AG04450 (cell line): ENCODE data around the gene CES2. TPM values are rescaled to one million over a fixed set of nuclear protein-coding genes. Genes with fewer than 3 reads are reported as not detected.
"Not testable (repeated sequence)": the region's sequence is repeated elsewhere in the genome, so short reads cannot be mapped to it uniquely, and the experiment has no call there.

Source experiments
- CTCF ChIA-PET: fragments of 300-600, 350-600 bp; formaldehyde crosslinking; extraction: SDS; loops from one replicate; lab custom pipeline; 2022; ENCODE audit warnings: antibody characterized with exemption, inconsistent platforms; lab: Charles Lee
- POLR2A ChIA-PET: fragments of 350-600 bp; formaldehyde crosslinking; extraction: SDS; loops from one replicate; lab custom pipeline; 2021; ENCODE audit warnings: antibody characterized with exemption, inconsistent platforms; lab: Yijun Ruan, JAX
- DNase-seq: peaks from one replicate; pipeline ENCODE4 v3.0.0-alpha.2; 2011; ENCODE audit warnings: low read depth, low spot score
- H3K27ac ChIP-seq: one replicate; pipeline ENCODE4 v1.5.1; 2012; ENCODE audit warnings: low read depth, low read length, control low read depth
- H3K27me3 ChIP-seq: one replicate; pipeline ENCODE4 v1.6.0; 2012; ENCODE audit warnings: low read length; ENCODE audit not compliant: control insufficient read depth, insufficient read depth
- H3K4me3 ChIP-seq: 2 replicates; pipeline ENCODE4 v1.5.1; 2011; ENCODE audit warnings: mild to moderate bottlenecking, low read depth, low read length, control low read depth
- H3K9me3 ChIP-seq: 2 replicates; pipeline ENCODE4 v1.5.1; 2012; ENCODE audit warnings: low read length; ENCODE audit not compliant: control insufficient read depth, insufficient read depth
- polyA plus RNA-seq: library from polyadenylated mRNA; depleted of rRNA; stranded (reverse); fragments of >200 nt; gene quantifications from 2 replicates; pipeline ENCODE4 v1.2.3, GENCODE V29; 2011
- TF ChIP-seq, protein P1 (sequence below): IDR thresholded peaks from 2 replicates; pipeline ENCODE4 v1.5.1; 2011; ENCODE audit warnings: low read depth, low read length, control low read depth, inconsistent platforms

Gene CES2
- polyA plus RNA-seq, 1 experiment = 20.7 TPM

DNA sequence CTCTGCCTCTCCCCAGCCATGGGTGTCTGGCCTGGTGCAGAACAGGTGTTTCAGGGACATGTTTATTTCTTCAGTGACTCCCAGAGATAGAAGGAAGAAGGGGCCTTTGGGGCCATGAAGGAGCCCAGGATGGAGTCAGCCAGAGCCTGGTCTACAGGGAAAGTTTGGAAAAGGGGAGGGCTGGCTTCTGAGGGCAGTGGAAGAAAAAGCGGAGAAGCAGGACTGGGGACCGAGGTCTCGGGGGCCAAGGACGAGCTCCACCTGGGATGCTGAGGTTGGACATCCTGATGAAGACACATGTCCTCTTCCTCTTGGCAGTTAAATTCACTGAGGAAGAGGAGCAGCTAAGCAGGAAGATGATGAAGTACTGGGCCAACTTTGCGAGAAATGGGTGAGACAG lies 7.7 kb downstream of the CES2 start:
- TF ChIP-seq, protein P1, sequence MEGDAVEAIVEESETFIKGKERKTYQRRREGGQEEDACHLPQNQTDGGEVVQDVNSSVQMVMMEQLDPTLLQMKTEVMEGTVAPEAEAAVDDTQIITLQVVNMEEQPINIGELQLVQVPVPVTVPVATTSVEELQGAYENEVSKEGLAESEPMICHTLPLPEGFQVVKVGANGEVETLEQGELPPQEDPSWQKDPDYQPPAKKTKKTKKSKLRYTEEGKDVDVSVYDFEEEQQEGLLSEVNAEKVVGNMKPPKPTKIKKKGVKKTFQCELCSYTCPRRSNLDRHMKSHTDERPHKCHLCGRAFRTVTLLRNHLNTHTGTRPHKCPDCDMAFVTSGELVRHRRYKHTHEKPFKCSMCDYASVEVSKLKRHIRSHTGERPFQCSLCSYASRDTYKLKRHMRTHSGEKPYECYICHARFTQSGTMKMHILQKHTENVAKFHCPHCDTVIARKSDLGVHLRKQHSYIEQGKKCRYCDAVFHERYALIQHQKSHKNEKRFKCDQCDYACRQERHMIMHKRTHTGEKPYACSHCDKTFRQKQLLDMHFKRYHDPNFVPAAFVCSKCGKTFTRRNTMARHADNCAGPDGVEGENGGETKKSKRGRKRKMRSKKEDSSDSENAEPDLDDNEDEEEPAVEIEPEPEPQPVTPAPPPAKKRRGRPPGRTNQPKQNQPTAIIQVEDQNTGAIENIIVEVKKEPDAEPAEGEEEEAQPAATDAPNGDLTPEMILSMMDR = no peak
- no peaks in the 10 kb centered on the region for H3K27me3 ChIP-seq
- H3K9me3 ChIP-seq = no peaks in the 10 kb centered on the region
- no peak for DNase-seq
- H3K27ac ChIP-seq = no peak overlapping the region
- ChIA-PET POLR2A (no interaction called here), CTCF (interaction anchor here (1.6 to 2.0 kb wide), 2 partner anchors 11 to 48 kb away, joined by 5 to 6 read pairs; no protein-coding TSS in a partner anchor)
- no peak overlapping the region for H3K4me3 ChIP-seq

DNA sequence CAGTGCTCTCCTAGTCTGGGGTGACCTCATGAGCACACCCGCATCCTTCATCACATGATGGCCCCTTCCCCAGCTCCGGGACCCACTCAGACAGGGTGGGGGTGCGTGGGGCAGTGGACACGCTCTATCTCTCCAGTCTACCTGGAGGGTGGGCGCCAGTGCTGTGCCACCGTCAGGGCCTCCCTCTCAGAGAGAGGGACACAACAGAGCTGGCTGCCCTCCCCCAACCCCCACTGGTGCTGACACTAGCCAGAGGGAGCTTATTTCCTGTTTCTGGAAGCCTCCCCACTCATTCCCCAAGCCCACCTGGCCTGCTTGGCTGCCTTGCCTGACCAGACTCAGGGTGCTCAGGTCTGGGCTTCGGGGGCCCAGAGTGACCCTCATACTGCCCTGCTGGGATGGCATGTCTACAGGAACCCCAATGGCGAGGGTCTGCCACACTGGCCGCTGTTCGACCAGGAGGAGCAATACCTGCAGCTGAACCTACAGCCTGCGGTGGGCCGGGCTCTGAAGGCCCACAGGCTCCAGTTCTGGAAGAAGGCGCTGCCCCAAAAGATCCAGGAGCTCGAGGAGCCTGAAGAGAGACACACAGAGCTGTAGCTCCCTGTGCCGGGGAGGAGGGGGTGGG lies 8.2 kb downstream of the CES2 start:
- TF ChIP-seq, protein P1 = no peak
- POLR2A ChIA-PET = no interaction called here
- CTCF ChIA-PET = interaction anchor here (1.1 to 2.0 kb wide), 3 partner anchors 11 to 71 kb away, joined by 3 to 6 read pairs (median 5); no protein-coding TSS in a partner anchor

DNA sequence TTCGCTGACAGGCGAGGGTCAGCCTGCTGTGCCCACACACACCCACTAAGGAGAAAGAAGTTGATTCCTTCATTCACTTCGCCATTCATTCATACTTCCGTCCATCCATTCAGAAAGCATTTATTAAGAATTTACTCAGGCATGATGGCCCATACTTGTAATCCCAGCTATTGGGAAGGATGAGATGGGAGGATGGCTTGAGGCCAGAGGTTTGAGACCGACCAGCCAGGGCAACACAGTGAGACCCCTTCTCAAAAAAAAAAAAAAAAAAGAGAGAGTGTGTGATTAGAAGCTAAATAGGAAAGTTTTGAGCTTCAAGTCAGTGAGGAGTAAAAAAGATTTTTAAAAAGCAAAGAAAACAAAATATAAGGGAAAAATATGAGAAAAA lies 8.7 kb downstream of the CES2 start:
- no peak overlapping the region for H3K27ac ChIP-seq
- POLR2A ChIA-PET = interaction anchor here (0.6 kb wide), 2 partner anchors 34 to 206 kb away, joined by 3 read pairs; no protein-coding TSS in a partner anchor
- peaks cover 6% of the 10 kb centered on the region for H3K27me3 ChIP-seq
- H3K9me3 ChIP-seq = no peaks in the 10 kb centered on the region
- H3K4me3 ChIP-seq = no peak overlapping the region
- TF ChIP-seq, protein P1 = no peak
- CTCF ChIA-PET = interaction anchor here (0.6 to 2.0 kb wide), 4 partner anchors 10 to 317 kb away, joined by 3 to 6 read pairs (median 4); no protein-coding TSS in a partner anchor
- DNase-seq = no peak

More for the DNA sequence above, 8.2 kb downstream of the CES2 start:
- H3K9me3 ChIP-seq = no peaks in the 10 kb centered on the region
- no peak overlapping the region for H3K4me3 ChIP-seq
- H3K27me3 ChIP-seq = peaks cover 2% of the 10 kb centered on the region
- DNase-seq = no peak
- H3K27ac ChIP-seq = no peak overlapping the region

DNA sequence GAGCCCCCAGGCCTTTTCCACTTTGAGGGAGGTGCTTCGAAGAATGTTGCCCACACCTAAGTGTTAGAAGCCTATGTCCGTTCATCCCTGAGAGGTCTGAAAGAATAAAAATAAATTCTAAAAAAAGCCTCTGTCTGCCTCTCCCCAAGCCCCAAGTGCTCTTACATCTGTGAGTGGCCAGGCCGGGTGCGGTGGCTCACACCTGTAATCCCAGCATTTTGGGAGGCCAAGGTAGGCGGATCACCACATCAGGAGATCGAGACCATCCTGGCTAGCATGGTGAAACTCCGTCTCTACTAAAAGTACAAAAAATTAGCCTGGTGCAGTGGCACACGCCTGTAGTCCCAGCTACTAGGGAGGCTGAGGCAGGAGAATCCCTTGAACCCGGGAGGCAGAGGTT lies 9.7 kb downstream of the CES2 start:
- CTCF ChIA-PET = interaction anchor here (2.0 to 2.8 kb wide), 2 partner anchors 9 to 50 kb away, joined by 5 to 13 read pairs; no protein-coding TSS in a partner anchor
- peaks cover 13% of the 10 kb centered on the region for H3K27me3 ChIP-seq
- H3K27ac ChIP-seq, H3K4me3 ChIP-seq, DNase-seq, H3K9me3 ChIP-seq: not testable (repeated sequence)
- POLR2A ChIA-PET = interaction anchor here (0.7 kb wide), 1 partner anchor 387 kb away, joined by 3 read pairs; no protein-coding TSS in a partner anchor

DNA sequence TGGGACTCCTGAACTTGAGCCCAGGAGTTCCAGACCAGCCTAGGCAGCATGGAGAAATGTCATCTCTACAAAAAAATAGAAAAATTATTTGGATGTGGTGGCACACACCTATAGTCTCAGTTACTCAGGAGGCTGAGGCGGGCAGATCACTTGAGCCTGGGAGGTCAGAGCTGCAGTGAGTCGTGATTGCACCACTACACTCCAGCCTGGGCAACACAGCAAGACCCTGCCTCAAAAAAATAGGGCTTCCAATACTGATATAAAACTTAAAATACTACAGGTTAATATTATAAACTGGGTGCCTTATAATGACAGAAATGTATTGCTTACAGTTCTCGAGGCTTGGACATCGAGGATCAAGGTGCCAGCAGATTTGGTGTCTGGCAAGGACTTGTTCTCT lies 10.6 kb downstream of the CES2 start:
- ChIA-PET POLR2A (interaction anchor here (0.6 to 0.8 kb wide), 2 partner anchors 19 to 196 kb away, joined by 3 read pairs; no protein-coding TSS in a partner anchor), CTCF (interaction anchor here (0.6 to 2.8 kb wide), 3 partner anchors 14 to 204 kb away, joined by 3 to 13 read pairs (median 7); no protein-coding TSS in a partner anchor)
- Histone ChIP-seq H3K9me3 (peaks cover under 1% of the 10 kb centered on the region; the same call in 1 of the 2 replicates), H3K4me3 (no peak overlapping the region), H3K27ac (no peak overlapping the region), H3K27me3 (peaks cover 17% of the 10 kb centered on the region)
- no peak for DNase-seq
- TF ChIP-seq, protein P1 = no peak
